ENCODE results near the gene DTX1.

Gene DTX1

GRCh38 chr12:113095405-113095804 is 38.9 kb downstream of the DTX1 start:
- DNase-seq = no peak

GRCh38 chr12:113096675-113097461 is 40.3 kb downstream of the DTX1 start:
- DNase-seq = no peak

GRCh38 chr12:113097716-113098440 is 41.3 kb downstream of the DTX1 start:
- no peak for DNase-seq

- no peak for DNase-seq
These were observed 42.0 kb downstream of the DTX1 start for GRCh38 chr12:113098441-113099028.

GRCh38 chr12:113099364-113099763 is 42.8 kb downstream of the DTX1 start:
- DNase-seq = no peak

GRCh38 chr12:113099764-113100163 is 43.2 kb downstream of the DTX1 start:
- no peak for DNase-seq

- no peak for DNase-seq
These were observed 45.2 kb downstream of the DTX1 start for GRCh38 chr12:113101751-113102150.

- DNase-seq = no peak
These were observed 46.3 kb downstream of the DTX1 start for GRCh38 chr12:113102811-113103210.

- peak; percentile 35 for DNase-seq
These were observed 47.4 kb downstream of the DTX1 start for GRCh38 chr12:113103756-113104450.

- DNase-seq = no peak
These were observed 48.5 kb downstream of the DTX1 start for GRCh38 chr12:113104953-113105510.

GRCh38 chr12:113105606-113106271 is 49.2 kb downstream of the DTX1 start:
- DNase-seq = no peak

- DNase-seq = no peak
These were observed 49.8 kb downstream of the DTX1 start for GRCh38 chr12:113106361-113106760.

- no peak for DNase-seq
These were observed 51.8 kb downstream of the DTX1 start for GRCh38 chr12:113108308-113108707.

- no peak for DNase-seq
These were observed 52.8 kb downstream of the DTX1 start for GRCh38 chr12:113109360-113109759.

GRCh38 chr12:113109872-113110599 is 53.5 kb downstream of the DTX1 start:
- DNase-seq = no peak

- no peak for DNase-seq
These were observed 54.7 kb downstream of the DTX1 start for GRCh38 chr12:113111247-113111646.

- DNase-seq = no peak
These were observed 55.7 kb downstream of the DTX1 start for GRCh38 chr12:113112043-113112899.

- no peak for DNase-seq
These were observed 56.9 kb downstream of the DTX1 start for GRCh38 chr12:113113397-113113796.

GRCh38 chr12:113114447-113115178 is 58.1 kb downstream of the DTX1 start:
- DNase-seq = no peak

Measured in activated gamma-delta T cell (primary cell).